Endothelial cell of hepatic sinusoid (primary cell): ENCODE measurements around the gene PLEKHM3.
"Not testable (repeated sequence)": the region's sequence is repeated elsewhere in the genome, so short reads cannot be mapped to it uniquely, and the experiment has no call there.

Experiments
- in situ Hi-C: cut with HindIII; loops from 2 replicates; pipeline ENCODE4 v1.10.0; 2017; ENCODE audit warnings: low sequenced_read_pairs

Gene PLEKHM3

DNA sequence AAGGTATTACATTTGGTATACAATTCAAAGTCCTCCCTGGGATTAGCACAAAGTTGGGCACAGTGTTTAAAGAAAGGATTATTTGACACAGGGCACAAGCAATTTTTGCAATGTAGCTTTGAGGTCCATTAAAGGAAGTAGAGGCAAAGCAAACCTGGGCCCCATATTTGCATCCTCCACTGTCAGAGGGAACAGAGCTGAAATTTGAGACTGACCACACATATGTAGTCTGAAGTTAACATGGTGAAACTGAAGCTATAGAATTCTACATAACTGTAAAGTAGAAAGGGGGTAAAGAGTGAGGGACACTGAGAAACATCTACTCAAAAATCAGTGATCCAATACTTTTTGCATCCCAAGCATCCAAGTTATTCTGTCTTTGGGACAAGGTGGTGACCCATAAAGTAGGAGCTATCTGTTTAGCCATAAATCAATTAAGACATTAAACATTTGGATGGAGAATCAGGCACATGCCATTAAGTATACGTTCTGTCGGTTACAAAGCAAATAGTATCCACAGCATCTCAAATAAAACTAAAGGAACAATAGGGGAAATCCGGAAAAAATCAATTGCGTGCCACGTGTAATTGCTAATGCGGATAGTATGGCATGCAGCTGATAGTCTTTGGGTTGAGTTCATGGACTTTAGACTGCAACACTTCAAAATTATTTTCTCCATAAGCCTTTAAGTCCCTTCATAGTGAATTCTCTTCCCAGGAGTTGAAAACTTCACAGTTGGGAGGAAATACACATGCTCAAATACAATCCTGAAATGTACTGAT is 72.6 kb downstream of the PLEKHM3 start:
- in situ Hi-C loops, result no loop called here

- in situ Hi-C loops, result no loop called here
Measured at GRCh38 chr2:207951734-207952470, 73.4 kb downstream of the PLEKHM3 start.

DNA sequence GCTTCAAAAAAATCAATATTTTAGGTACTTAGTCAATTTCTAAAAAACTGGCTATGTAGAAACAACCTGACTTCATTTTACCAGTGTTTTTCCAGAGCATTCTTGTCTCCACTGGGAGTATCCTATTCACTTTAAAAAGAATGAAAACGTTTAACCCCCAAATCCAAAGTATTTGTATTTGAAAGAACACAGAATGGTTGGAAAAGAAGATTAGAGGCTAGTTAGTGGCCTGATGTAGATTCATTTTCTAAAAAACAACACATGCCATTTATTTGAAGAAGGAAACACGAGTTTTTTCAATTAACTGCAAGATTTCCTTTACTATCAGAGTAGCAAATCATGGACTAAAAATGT is 74.6 kb downstream of the PLEKHM3 start:
- in situ Hi-C loops, result no loop called here

DNA sequence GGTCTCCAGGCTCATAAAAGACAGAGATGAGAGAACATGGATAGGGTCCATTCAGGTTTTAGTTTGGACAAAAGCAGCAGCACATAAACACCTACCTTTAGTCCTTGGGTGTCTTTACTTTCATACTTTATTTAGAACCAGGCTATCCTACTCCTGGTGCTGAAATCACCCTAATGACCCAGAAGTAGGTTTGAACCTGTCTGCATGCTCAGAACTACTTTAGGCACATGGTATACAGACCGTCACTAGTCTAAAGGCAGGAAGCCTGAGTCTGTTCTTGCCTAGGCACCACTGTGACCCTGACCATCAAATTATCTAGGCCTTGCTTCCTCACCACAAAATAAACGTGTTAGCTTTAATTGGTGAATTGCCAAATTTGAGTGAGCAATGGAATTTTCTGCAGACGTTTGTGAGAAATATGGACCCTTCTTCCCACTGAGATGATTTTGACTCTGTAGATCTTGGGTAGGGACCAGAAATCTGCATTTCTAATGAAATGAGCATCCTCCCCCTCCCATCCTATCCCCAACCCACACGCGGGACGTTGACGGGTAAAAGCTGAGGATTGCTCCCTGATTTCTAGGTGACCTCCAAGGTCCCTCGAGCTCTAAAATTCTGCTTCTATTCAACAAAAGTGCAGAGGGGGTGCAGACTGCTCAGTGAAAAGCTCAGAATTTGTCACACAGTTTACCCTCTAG is 75.1 kb downstream of the PLEKHM3 start:
- in situ Hi-C loops, result no loop called here

- in situ Hi-C loops, result not testable (repeated sequence)
Measured at GRCh38 chr2:207949245-207949644, 76.1 kb downstream of the PLEKHM3 start.

GRCh38 chr2:207944979-207945600 is 80.2 kb downstream of the PLEKHM3 start:
- in situ Hi-C loops, result no loop called here

DNA sequence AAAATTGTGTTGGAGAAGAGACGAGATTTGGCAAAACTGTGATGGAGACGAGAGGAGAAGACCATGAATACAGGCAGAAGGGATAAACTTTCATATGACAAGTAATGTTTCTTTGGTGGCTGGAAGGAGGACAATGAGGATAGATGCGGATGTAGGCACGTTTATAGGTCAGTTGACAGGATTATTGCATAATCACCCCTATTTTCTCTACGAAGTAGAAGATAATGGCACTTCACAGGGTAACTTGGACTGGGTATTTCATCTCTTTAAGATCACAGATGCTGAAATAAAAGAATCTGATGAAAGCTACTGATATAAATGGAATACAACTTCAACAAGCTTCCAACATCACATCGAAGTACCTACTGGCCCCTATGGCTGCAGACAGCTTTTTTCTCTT is 81.0 kb downstream of the PLEKHM3 start:
- in situ Hi-C loops, result no loop called here

DNA sequence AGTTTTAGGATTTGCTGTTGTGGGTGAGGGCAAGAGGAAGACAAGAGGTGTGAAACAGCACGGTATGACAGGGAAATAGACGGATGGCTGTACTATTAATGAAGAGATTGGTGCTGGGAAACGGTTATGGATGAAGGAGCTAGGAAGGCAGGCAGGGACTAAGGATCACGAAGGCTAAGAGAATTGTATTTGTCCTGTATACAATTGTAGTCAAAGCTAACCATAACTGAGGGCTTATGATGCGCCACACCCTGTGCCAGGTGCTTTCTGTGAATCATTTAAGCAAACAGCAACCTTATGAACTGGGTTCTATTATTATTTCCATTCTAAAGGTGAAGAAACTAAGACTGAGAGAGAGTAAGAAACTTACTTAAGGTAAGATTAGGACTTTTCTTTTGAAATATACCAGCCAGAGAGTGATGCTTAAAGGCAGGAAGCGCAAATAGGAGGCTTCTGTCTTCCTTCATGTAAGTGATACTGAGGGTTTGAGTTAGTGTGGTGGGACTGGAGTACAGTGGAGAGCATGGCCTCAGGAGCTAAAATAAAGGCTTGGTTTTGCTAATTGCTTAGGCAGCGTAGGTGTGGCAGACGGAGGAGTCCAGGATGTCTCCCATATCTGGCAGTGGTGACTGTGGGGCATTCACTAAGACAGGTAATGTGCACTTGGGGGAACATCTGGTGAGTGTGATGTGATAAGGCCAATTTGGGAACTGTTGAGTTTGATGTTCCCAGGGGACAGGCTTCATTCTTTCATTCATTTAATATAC is 85.8 kb downstream of the PLEKHM3 start:
- in situ Hi-C loops, result no loop called here

DNA sequence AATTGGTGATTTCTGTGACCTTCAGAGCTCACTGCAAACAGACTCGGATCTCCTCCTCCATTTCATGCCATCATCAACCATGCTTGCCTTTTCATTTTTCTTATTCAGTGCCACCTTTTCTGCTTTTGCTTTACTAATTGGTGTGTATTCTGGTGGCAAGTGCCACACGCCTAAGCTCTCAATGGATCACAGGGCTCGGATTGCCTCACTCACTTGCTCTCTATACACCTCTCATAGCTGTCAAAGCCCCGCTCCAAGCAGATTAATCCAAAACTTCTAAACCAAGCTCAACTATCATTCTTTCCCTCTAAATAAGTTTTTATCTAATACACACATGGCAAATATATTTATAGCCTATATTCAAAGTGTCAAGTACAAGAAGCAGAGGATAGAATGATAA is 86.4 kb downstream of the PLEKHM3 start:
- in situ Hi-C loops, result no loop called here

GRCh38 chr2:207938415-207938814 is 86.9 kb downstream of the PLEKHM3 start:
- in situ Hi-C loops, result no loop called here

- in situ Hi-C loops, result no loop called here
Measured at GRCh38 chr2:207937823-207938222, 87.5 kb downstream of the PLEKHM3 start.

DNA sequence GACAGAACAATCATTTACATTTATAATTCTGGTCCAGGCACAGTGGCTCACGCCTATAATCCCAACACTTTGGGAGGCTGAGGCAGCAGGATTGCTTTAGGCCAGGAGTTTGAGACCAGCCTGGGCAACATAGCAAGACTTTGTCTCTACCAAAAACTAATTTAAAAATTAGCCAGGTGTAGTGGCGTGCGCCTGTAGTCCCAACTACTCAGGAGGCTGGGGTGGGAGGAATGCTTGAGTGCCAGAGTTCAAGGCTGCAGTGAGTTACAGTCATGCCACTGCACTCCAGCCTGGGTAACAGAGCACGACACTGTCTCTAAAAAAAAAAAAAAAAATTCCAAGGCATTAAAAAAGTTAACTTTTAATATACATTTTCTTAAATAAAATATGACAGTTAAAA is 88.1 kb downstream of the PLEKHM3 start:
- in situ Hi-C loops, result no loop called here

DNA sequence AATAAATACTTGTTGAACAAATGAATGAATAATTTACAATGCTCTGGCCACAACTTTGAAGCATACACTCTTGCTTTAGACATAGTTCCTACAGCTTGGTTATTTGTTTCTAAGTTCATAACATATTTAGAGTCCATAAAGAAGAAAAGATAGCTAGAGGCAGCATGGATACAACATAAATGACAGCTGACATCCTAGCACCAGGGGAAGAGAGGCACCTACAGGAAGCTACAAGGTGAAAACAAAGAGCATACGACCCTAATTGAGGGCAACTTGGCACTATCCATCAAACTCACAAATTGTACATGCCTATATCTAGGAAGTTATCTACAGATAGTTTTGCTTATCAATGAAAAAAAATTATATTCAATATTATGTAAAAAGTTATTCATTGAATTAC is 88.9 kb downstream of the PLEKHM3 start:
- in situ Hi-C loops, result no loop called here

GRCh38 chr2:207935991-207936370 is 89.3 kb downstream of the PLEKHM3 start:
- in situ Hi-C loops, result no loop called here

- in situ Hi-C loops, result no loop called here
Measured at GRCh38 chr2:207935121-207935990, 90.0 kb downstream of the PLEKHM3 start.

- in situ Hi-C loops, result no loop called here
Measured at GRCh38 chr2:207934720-207935119, 90.6 kb downstream of the PLEKHM3 start.

GRCh38 chr2:207933396-207934065 is 91.8 kb downstream of the PLEKHM3 start:
- in situ Hi-C loops, result no loop called here

DNA sequence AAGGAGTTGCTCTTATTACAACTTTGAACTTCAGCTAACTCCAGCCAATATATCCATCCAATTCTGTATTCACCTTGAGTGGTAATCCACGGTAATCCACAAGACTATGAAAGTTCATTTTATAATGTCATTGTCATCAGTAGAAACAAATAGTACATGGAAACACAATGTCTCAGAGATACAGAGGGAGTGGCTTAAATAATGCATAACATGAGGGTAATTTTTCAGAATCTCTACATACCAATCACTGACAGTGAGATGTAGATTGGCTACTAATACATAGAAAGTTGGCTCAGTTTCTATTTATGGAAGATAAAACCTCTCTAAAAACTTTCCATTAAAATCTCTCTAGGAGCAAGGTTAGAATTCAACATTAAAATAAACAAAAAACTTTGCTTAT is 93.2 kb downstream of the PLEKHM3 start:
- in situ Hi-C loops, result no loop called here

DNA sequence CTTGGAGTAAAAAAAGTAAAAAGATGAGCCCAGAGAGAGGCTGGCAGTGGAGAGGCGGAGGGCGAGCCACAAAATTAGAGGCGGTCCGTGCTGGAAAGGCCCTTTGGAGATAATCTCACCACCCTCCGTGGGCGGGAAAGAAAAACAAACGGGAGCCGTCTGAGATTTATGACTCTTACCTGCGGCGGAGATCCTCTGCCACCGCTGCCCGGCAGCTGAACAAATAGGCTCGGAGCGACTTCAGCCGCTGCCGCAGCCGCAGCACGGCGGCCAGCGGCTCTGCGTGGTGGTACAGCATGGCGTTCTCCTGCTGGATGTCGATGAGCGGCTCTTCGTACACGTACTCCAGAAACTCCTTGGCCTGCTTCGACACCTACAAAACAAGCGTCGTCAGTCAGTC is 94.6 kb downstream of the PLEKHM3 start:
- in situ Hi-C loops, result no loop called here
